Measurements from ENCODE around the gene UTS2B. TPM values are rescaled to one million over a fixed set of nuclear protein-coding genes. Genes with fewer than 3 reads are reported as not detected.
"Not testable (repeated sequence)": the region's sequence is repeated elsewhere in the genome, so short reads cannot be mapped to it uniquely, and the experiment has no call there.

The UTS2B gene
- total RNA-seq, 1 experiment from 2014 or later: 0.37 TPM

DNA sequence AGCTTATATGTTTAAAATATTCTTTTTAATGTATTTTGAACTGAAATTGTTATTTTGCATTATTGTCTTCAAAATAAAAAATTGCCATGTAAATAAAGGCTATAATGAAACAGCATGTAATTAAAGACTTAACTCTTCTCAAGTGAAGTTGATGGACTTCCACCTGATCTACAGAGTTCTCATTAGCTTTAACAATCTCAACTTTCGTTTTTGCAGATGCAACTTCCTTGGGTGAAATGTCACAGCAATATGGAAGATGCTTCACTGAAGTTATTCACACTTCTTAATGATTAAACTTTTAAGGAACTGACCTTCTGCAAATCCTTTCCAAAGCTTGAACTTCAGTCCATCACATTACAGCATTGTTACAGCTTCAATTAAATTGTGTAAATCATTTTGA, 67.7 kb downstream of the UTS2B start:
- no peak for DNase-seq (ENCODE audit: low read depth, low spot score)
- in situ Hi-C loops (cut with HindIII; ENCODE audit: low pct_unique_long_range_greater_than_20kb, low sequenced_read_pairs): no loop called here

DNA sequence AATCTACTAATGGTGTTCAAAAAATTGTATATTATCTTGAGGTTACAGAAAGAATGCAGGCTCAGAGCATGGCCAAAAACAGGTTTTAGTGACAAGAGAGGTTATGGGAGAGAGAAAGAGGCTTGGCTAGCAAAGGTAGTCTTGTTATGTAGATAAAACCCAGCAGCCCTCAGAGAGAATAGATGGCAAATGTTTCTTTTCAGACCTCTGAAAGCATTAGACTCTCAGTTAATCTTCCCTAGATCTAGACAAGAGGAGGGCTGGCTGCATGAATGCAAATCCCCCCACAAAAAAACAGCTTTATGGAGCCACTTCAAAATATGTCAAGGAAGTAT, 69.1 kb downstream of the UTS2B start:
- no peak for DNase-seq (ENCODE audit: low read depth, low spot score)
- in situ Hi-C loops (cut with HindIII; ENCODE audit: low pct_unique_long_range_greater_than_20kb, low sequenced_read_pairs): no loop called here

DNA sequence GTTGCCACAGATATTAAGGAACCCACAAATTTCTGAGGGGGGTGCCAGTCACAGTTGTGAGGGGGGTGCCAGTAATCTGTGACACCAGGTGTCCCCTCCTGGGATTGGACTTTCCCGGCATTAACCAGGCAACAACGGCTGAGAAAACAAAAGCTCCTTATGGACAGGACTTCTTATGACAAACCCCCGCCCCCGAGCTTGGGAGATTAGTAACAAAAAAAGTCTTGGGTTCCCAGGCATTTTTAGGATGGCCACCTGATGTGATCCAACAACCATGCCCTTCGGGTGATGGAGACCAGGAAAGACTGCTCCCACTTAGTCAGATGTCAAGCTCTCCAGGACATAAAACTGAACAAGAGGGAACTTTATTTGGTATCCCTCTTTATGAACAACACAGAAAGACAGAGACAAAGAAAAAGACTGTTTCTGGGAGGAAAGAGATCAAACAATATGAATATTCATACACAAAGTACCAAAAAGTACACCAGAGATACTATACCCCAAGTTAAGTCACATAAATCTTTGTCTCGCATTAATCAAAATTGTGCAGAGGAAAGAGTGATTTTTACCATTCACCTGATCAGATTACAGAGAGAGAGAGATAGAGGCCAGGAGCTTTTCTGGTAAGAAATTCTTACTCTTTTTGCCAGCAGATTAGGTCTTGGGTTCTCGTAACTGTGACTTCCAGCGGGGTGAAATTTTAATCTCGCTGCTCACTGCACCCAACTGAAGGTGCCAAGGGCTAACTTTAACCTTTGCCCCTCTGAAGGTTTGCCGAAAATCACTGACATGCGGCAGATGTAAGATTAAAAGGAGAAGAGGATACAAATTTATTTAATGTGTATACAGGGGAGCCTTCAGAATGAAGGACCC, 69.7 kb downstream of the UTS2B start:
- in situ Hi-C loops (cut with HindIII; ENCODE audit: low pct_unique_long_range_greater_than_20kb, low sequenced_read_pairs): no loop called here

DNA sequence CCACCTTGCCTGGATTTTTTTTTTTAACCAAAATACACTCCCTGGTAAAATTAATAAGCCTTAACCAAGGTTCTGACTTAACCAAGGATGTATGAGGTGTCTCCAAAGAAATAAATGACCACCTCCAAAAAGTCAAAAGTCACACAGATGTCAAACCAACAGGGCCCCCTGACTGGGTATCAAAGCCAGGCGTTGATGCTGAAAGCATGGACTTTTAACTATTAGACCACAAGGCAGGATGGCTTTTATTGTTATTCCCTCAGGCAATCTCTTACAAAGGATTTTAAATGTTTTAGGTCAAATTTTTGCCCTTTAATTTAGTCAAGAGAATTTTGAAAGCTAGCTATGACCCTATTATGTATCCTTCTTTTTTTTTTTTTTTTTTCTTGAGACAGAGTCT, 70.8 kb downstream of the UTS2B start:
- in situ Hi-C loops (cut with HindIII; ENCODE audit: low pct_unique_long_range_greater_than_20kb, low sequenced_read_pairs): no loop called here
- no peak for DNase-seq (ENCODE audit: low read depth, low spot score)

More for the DNA sequence above, 69.7 kb downstream of the UTS2B start:
- DNase-seq (ENCODE audit: low read depth, low spot score): peak; percentile 71

DNA sequence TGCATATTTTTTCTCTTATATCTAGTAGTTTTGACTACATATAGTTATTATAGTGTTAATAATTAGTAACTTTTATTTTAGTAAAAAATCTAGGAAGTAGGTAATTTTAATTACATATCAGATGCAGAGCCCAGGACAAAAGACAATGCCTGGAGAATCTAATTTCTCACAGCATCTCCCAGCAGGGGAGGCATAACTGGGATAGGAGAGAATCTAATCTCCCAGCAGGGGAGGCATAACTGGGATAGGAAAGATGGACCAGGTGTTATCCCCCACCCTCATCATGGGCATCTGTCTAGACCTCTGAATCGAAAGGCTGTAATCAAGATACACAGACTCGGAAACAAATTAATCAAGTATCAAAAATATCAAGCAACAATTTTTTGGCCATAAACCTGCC, 73.0 kb downstream of the UTS2B start:
- DNase-seq (ENCODE audit: low read depth, low spot score): no peak

DNA sequence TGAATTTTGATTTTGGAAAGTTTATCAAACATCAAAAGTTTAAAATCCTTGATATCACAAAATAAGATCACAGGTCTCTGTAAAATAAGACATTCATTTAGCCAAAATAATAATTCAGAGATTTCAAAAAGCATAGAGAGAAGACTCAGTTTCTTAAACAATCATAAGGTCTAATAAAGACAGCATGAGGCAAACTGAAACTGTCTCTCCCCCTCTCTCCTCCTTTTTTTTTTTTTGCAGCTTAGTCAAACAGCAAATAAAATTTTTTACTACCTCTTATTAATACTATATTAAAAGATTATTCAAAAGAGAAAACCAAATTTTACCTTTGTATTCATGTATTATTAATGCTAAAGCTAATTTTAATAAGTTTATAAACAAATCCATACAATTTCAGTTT, 73.9 kb downstream of the UTS2B start:
- in situ Hi-C loops (cut with HindIII; ENCODE audit: low pct_unique_long_range_greater_than_20kb, low sequenced_read_pairs): no loop called here
- no peak for DNase-seq (ENCODE audit: low read depth, low spot score)

More for the DNA sequence above, 73.0 kb downstream of the UTS2B start:
- in situ Hi-C loops (cut with HindIII; ENCODE audit: low pct_unique_long_range_greater_than_20kb, low sequenced_read_pairs): no loop called here

DNA sequence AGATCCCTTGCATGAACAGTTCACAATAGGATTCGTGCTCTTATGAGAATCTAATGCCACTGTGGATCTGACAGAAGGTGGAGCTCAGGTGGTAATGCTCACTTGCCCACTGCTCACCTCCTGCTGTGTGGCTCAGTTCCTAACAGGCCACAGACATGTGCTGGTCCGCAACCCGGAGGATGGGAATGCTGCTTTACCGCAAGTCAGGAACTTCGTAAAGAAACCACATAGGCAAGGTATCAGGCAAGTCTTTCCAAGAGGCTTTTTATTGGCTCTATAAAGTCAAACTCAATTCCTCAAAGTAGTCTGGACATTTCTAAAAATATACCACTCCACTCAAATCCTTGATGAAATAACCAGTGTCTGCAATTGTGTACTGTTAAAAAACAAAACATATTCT, 75.2 kb downstream of the UTS2B start:
- DNase-seq (ENCODE audit: low read depth, low spot score): no peak
- in situ Hi-C loops (cut with HindIII; ENCODE audit: low pct_unique_long_range_greater_than_20kb, low sequenced_read_pairs): no loop called here

DNA sequence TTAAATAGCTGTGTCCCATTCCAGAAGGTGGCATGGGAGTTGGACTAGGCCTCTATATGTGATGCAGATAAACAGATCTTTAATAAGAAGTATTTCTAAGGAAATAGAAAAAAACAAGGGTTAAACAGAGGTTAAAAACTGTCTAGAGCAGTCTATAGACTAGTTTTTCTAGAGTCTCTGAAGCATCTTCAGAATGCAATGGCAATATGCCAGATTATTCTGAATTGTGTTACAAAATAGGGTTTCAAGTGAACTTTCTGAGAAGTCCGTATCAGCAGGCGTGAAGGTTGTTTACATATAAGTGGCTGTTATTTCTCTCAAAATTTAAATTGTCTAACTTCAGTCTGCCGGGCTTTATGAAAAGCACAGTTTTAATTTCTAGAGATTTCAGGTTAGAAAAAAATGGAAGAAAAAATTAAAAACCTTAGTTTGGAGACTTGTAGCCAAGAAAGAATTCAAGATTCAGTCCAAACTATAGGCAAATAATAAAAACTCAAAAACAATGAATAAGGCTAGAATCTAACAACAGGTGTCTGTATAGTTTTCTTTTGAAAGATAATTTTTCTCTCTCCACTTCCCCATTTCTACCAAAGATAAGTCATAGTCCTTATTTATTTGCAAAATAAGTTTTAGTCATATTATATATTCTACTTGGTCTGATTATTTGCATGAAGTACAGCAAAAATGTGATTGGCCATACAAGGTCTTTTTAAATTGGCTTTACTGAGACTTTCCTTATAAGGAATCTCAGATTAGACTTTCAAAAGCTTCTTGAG, 76.0 kb downstream of the UTS2B start:
- no peak for DNase-seq (ENCODE audit: low read depth, low spot score)
- in situ Hi-C loops (cut with HindIII; ENCODE audit: low pct_unique_long_range_greater_than_20kb, low sequenced_read_pairs): no loop called here

DNA sequence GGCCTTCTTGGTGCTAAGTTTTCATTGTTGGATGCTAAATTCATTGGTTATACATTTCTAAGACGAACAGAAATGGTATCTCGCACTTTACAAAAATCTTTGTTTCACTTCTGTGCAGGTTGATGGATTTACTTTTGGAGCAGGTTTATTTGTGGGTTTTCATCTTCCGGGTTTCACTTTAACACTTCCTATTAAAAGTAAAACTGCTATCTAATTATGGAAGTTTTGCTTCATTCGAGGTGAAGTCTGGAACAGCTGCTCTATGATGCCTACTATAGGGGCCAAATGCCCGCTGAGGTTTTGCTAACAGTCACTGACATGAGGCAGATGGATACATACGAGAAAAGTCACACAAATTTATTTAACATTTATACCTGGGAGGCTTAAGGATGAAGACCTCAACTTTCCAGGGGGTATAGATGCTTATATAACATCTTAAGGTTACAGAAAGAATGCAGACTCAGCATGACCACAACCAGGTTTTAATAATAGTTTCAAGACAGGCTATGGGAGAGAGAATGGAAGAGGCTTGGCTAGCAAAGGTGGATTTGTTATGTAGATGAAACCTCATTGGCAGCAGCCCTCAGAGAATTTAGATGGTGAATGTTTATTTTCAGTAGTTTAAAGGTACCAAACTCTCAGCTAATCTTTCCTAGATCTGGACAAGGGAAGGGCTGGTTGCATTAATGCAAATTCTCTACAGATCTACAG, 77.1 kb downstream of the UTS2B start:
- no peak for DNase-seq (ENCODE audit: low read depth, low spot score)
- in situ Hi-C loops (cut with HindIII; ENCODE audit: low pct_unique_long_range_greater_than_20kb, low sequenced_read_pairs): no loop called here

DNA sequence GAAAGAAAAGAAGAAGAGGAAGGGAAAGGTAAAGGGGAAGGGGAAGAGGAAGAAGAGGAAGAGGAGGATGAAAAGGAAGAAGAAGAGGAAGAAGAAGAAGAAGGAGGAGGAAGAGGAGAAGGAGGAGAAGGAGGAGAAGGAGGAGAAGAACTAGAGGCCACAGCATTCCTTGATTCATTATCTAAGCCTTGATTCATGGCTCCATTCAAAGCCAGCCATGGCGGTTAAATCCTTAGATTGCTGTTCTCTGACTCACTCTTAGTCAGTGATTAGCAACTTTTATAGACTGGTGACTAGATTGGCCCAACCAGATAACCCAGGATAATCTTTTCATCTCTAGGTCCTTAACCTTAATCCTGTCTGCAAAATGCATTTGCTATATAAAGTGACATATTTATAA, 83.7 kb downstream of the UTS2B start:
- in situ Hi-C loops (cut with HindIII; ENCODE audit: low pct_unique_long_range_greater_than_20kb, low sequenced_read_pairs): no loop called here
- no peak for DNase-seq (ENCODE audit: low read depth, low spot score)

DNA sequence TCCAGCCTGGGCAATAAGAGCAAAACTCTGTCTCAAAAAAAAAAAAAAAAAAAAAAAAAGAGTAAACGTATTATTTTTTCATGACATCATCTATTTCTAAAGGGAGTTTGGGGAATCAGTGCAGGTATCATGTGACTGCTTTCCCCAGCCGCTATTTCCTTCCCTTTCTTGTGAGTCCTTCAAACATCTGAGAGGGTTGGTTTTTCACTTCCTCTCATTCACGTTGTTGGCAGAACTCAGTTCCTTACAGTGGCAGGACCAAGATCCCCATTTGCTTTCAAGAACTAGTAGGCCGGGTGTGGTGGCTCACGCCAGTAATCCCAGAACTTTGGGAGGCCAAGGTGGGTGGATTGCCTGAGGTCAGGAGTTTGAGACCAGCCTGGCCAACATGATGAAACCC, 84.3 kb downstream of the UTS2B start:
- in situ Hi-C loops (cut with HindIII; ENCODE audit: low pct_unique_long_range_greater_than_20kb, low sequenced_read_pairs); DNase-seq (ENCODE audit: low read depth, low spot score): not testable (repeated sequence)

DNA sequence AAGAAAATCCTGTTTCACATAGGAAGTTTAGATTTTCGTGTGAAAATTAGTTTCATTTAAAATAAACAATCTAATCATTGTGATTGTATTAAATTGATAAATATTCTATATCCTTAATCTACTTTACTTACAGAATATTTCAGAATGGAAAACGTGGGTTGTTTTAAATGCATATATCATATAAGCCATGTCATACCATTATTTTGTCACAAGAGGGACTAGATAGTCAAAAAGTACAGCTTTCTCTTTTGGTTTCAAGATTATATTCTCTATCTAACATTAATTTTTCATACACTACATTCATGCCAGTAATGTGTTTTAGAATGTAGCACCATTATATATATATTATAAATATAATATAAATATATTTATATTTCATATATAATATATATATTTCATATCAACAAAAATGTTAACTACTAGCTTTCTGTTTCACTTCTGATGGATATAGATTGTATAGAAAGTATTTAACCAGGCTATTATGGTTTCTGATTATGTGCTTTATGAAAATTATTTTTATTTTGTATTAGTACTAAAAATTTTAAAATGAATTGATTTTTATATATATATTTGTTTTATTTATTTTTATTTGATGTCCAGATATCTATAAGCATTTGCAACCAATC, 86.0 kb downstream of the UTS2B start:
- peak; percentile 49 for DNase-seq (ENCODE audit: low read depth, low spot score)
- in situ Hi-C loops (cut with HindIII; ENCODE audit: low pct_unique_long_range_greater_than_20kb, low sequenced_read_pairs): no loop called here

DNA sequence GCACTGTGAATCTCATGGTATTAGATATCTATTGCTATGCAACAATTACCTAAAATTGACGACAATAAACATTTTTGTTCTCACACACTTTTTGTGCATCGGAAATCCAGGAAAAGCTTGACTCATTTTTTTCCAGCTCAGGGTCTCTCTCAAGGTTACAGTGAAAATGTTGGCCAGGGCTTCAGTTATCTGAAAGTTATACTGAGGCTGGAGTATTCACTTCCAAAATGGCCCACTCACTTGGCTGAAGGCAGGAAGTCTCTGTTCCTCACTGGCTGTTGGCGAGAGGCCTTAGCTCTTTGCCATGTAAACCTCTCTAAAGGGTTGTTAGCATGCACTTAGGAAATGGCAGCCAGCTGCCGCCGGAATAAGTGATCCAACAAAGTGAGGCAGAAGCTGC, 89.8 kb downstream of the UTS2B start:
- in situ Hi-C loops (cut with HindIII; ENCODE audit: low pct_unique_long_range_greater_than_20kb, low sequenced_read_pairs): no loop called here
- no peak for DNase-seq (ENCODE audit: low read depth, low spot score)

DNA sequence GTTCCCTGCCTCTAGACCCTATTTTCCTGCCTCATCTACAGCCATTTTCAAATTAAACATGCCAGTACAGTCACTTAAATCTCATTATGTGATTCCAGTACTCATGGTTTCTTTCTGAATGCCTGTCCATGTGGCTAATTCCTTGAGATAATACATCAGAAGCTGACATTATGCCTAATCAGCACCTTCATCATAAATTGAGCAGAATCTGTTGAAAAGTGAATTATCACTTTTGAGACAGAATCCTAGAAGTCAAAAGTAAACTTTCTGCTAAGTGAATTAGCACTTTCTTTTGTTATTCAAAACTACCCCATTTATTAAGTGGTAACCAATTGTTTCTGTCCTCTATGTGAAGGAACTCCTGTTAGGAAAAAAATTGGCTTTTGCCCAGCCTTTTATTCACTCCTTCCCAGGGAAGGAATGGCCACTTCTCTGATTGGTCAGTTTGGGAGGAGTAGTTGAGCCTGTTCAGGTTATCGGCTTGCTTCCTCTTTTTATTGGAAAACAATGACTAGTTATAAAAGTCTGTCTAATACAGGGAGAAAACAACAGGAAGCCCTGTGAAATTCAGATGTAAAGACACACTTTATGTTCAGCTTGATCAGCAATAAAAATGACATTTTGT, 90.8 kb downstream of the UTS2B start:
- in situ Hi-C loops (cut with HindIII; ENCODE audit: low pct_unique_long_range_greater_than_20kb, low sequenced_read_pairs): no loop called here
- no peak for DNase-seq (ENCODE audit: low read depth, low spot score)

DNA sequence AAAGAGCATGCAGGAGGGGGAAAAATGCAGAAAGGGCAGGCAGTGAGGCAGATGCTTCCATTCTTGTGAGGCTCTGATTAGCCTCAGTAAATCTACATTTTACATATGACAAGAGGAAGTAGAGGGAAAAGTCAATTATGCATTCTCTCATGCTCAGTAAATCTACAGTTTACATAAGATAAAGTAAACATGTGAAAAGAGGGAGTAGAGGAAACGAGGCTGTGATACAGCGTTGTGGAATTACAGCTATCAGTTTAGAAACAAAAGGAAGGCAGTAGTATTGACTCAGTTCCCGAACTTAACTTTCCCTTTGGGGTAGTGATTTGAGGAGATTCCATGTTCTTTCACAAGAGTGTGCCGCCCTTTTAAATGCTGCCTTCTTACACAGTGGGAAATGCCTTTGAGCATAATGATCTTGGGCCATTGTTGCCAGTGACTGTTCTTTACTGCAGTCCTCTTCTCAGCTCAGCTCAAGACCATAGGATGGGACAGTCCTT, 92.0 kb downstream of the UTS2B start:
- in situ Hi-C loops (cut with HindIII; ENCODE audit: low pct_unique_long_range_greater_than_20kb, low sequenced_read_pairs): no loop called here
- no peak for DNase-seq (ENCODE audit: low read depth, low spot score)

DNA sequence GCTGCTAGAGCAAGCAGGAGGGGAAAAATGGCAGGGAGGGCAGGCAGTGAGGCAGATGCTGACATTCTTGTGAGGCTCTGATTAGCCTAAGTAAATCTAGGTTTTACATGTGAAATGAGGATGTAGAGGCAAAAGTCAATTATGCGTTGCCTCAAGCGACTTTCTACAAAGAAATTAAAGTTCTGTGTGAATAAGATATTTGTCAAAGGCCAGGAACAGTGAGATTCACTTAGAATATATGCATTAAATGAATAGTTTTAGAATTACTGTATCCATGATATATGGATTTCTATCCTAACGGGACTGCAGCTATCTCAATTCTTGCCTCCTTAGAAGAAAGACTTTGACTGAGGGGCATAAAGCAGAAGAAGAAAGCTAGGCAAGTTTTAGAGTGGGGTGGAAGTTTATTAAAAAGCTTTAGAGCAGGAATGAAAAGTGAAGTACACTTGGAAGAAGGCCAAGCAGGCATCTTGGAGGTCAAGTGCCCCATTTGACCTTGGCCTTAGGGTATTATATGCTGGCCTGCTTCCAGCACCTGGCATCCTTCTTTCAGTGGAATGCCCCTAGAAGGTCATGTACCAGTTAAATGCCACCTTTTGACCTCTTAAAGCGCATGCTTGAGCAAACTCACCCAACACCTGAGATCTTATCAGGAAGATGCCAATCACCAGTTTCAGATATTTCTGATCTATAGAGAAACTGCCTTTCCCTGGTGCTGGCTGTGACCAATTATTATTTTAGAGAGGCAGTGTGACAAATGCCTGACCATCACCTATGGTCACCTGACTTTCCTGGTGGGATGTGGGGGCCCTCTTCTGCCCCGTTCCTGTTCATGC, 93.1 kb downstream of the UTS2B start:
- DNase-seq (ENCODE audit: low read depth, low spot score): no peak
- in situ Hi-C loops (cut with HindIII; ENCODE audit: low pct_unique_long_range_greater_than_20kb, low sequenced_read_pairs): no loop called here

DNA sequence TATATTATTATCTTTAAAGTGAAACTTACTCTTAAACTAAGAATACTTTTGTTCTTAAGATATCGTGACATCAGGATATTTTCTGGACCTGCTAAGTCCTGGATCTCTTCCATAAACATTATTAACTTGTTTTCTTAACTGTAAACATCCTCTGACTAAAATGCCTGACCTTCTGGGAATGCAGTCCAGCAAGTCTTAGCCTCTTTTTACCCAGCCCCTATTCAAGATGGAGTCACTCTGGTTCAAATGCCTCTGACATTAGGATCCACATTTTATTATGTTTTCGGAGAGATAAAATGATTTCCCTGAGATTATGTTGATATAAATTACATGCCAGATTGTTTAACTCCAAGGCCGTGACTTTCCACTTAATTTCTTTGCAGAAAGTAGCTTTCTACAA, 93.7 kb downstream of the UTS2B start:
- no peak for DNase-seq (ENCODE audit: low read depth, low spot score)
- in situ Hi-C loops (cut with HindIII; ENCODE audit: low pct_unique_long_range_greater_than_20kb, low sequenced_read_pairs): no loop called here
